Cerebellar cortex (tissue), 1 donor: Measurements from ENCODE around the gene SULT1A1.
"Not testable (repeated sequence)": the region's sequence is repeated elsewhere in the genome, so short reads cannot be mapped to it uniquely, and the experiment has no call there.

Source experiments
- DNase-seq: peaks from one replicate; pipeline ENCODE4 v3.0.0-alpha.2; 2015; ENCODE audit warnings: low spot score

The SULT1A1 gene

GRCh38 chr16:28609631-28610594 is at the start of gene SULT1A1:
TSS of gene SULT1A1 (minus strand) at chr16:28610044. CDS start at chr16:28608855, 1,189 bp downstream.
- DNase-seq: no peak

DNA sequence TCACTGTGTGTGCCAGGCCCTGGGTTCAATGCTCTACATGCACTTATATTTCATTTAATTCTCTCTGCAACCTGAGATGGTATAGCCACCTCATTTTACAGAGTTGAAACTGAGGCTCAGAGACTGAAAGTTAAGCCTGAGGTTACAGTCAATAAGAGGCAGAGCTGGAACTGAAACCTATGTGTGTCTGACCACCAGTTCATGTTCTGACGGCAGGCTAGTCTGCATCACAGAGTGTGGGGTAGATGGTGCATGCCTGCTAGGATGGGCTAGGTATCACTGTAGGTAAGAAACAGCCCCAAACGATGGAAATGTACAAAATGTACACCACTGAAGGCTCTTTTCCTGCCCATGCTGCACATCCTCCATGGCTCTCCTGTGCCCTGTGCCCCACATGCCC is 30.1 kb upstream of the SULT1A1 start:
- not testable (repeated sequence) for DNase-seq

DNA sequence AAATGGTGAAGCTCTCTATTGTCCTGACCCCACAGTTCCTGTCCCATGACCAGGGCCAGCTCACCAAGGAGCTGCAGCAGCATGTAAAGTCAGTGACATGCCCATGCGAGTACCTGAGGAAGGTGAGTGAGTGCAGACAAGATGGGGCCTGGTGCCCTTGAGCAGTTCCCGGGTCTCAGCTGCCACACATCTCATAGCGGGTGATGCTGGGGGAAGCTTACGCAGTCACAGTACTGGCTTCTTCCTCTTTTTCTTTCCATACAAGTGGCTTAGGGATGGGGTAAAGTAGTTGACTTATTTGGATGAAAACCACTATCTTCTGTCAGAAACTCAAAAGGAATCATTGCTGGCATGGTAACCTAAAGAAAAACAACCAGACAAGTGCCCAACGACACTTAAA is 28.5 kb upstream of the SULT1A1 start:
- DNase-seq: not testable (repeated sequence)

- not testable (repeated sequence) for DNase-seq
Measured at GRCh38 chr16:28637765-28638164, 27.9 kb upstream of the SULT1A1 start, which contains the start of gene NPIPB8. TSS of gene NPIPB8 (plus strand) at chr16:28638065. CDS start at chr16:28638361, 296 bp downstream.

GRCh38 chr16:28636093-28636823 is 26.4 kb upstream of the SULT1A1 start:
- not testable (repeated sequence) for DNase-seq

DNA sequence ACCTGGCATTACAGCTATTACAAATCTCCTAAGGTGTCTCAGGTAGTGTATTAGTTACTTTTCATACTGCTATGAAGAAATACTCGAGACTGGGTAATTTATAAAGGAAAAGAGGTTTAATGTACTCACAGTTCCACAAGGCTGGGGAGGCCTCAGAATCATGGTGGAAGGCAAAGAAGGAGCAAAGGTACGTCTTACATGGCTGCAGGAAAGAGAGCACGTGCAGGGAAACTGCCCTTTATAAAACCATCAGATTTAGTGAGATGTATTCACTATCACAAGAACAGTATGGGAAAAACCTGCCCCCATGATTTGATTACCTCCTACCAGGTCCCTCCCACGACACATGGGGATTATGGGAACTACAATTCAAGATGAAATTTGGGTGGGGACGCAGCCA is 21.1 kb upstream of the SULT1A1 start:
- not testable (repeated sequence) for DNase-seq

GRCh38 chr16:28623172-28623711 is 13.4 kb upstream of the SULT1A1 start:
- peak; percentile 57 for DNase-seq

DNA sequence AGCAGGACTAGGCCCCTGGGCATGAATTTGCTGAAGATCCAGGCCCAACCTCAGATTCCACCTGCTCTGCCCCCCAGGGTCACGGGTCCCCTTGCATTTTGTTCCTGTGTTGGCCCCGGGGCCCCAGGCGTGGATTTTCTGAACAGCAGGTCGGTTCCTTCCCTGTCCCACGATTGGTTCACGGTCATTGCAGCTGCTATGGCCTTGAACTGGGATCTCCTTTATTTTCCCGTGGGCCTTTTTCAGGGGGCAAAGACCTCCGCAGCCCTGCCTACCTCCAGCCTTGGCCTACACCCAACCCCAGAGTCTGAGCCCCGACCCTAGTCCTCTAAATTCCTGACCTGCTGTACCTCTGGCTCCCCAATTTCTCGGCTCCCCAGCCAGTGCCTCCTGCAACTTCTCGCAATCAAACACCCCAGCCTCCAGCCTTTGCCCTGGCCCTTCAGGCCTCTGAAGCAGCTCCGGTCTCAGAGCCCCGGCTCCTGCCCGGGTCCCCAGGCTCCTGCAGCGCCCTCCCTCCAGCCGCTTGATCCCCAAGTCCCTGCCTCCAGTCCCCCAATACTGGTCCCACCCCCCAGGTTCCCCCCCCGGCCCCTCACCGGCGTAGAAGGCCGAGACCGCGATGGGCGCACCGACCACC is 12.8 kb upstream of the SULT1A1 start:
- not testable (repeated sequence) for DNase-seq

DNA sequence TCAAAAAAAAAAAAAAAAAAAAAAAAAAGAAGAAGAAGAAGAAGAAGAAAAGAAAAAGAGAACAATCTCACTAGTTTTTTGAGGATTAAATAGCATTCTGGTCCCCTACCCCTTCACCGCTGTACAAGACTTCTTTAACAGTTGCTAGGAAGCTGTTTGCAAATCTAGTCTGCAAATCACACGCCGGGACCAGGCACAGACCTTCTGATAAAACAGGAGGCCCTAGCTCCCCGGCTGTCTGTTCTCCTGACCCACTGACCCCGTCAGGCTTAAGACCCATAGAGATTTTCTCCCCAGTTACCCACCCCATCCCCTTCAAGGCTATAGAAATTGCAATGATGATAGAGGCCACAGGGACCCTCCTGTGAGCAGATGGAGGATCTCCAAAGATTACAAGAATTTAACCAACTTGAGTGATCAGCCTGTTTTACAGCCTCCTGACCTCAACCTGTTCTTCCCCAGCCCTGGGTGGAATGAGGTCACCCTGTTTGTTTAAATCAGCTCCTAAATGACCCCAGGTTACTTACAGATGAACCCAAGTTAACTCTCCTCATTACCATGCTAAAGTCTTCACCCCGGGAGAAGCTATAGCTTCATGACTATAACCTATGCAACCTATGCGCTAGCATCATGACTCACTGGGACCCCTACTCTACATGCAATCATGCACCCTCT is 11.8 kb upstream of the SULT1A1 start:
- no peak for DNase-seq

DNA sequence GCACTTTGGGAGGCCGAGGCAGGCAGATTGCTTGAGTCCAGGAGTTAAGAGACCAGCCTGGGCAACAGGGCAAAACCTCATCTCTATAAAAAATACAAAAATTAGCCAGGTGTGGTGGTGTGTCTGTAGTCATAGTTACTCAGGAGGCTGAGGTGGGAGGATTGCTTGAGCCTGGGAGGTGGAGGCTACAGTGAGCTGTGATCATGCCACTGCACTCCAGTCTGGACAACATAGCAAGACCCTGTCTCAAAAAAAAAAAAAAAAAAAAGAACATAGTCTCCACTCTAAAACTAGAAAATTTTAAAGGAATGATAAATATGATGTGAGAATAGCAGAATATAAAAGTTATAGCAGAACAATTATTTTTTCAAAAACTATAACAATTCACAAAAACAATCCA is 10.5 kb upstream of the SULT1A1 start:
- DNase-seq: not testable (repeated sequence)

GRCh38 chr16:28617874-28618273 is 8.0 kb upstream of the SULT1A1 start:
- DNase-seq: no peak

GRCh38 chr16:28616636-28617035 is 6.8 kb upstream of the SULT1A1 start:
- DNase-seq: no peak

DNA sequence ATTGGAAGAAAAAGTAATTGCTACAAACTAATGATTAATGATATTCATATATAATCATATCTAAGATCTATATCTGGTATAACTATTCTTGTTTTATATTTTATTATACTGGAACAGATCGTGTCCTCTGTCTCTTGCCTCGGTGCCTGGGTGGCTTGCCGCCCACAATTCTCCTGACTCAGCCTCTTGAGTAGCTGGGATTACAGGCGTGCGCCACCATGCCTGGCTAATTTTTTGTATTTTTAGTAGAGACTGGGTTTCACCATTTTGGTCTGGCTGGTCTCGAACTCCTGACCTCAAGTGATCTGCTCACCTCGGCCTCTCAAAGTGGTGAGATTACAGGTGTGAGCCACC is 6.4 kb upstream of the SULT1A1 start:
- DNase-seq: not testable (repeated sequence)

DNA sequence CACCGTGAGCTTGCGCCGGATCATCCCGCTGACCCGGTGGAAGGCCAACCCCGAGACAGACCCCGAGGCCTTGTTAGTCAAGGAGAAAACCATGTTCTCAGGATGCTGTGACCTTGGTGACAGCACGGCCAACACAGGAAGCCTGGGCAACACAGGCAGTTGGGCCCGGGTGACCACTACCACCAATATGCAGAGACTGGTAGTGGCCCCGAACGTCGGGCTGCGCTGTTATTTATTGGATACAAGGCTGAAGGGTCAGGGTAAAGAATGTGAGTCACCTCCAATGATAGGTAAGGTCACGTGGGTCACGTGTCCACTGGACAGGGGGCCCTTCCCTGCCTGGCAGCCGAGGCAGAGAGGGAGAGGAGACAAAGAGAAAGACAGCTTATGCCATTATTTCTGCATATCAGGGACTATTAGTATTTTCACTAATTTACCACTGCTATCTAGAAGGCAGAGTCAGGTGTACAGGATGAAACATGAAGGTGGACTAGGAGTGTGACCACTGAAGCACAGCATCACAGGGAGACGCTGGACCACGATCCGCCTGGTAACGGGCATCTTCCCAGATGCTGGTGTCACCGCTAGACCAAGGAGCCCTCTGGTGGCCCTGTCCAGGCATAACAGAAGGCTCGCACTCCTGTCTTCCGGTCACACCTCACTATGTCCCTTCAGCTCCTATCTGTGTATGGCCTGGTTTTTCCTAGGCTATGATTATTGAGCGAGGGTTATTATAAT is 5.8 kb upstream of the SULT1A1 start:
- DNase-seq: peak; percentile 75

GRCh38 chr16:28614561-28614960 is 4.7 kb upstream of the SULT1A1 start:
- not testable (repeated sequence) for DNase-seq

GRCh38 chr16:28613912-28614311 is 4.1 kb upstream of the SULT1A1 start:
- DNase-seq: not testable (repeated sequence)

DNA sequence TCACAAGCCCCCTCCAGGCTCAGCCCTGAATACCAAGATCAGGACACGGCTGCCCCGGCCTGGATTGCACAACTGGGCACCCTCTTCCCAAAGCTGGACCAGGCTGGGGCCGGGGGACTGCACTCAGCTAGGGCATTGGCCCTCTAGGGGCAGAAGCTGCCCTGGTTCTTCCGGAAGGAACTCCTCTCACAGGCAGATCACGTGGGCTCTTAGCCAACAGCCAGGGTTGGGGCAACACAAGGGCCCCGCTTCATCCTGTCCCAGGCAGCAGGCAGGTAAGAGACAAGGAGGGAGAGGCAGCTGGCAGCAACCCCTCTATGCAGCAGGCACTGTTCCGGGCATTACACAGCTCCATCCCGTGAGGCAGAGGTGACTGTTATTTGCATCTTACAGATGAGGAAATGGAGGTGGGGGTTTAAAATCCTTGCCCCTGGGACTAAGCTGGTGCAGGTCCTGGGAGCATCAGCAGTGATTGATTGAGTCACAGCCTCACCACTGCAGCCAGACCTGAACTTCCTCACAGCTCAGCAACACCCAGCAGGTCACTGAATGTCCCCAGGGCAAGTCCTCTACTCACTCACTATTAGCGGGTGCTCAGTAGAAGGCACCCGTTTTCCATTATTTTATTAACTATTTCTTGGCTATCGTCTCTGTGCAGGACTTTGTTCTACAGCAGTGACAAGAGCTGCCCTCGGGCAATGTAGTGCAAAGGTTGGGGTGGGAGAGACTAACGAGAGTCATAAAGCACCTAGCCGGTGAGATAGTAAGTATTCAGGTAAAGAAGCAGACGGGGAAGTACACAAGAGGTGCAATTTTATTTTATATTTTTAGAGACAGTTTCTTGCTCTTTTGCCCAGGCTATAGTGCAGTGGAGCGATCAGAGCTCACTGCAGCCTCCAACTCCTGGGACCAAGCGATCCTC is 2.8 kb upstream of the SULT1A1 start:
- DNase-seq: not testable (repeated sequence)

GRCh38 chr16:28610595-28611191 is 849 bp upstream of the SULT1A1 start:
- DNase-seq: no peak
